ENCODE measurements around the gene PDPK1.
A peak's percentile ranks its signal among the peaks of the same experiment; 100 is the strongest.
"Not testable (repeated sequence)": the region's sequence is repeated elsewhere in the genome, so short reads cannot be mapped to it uniquely, and the experiment has no call there.

Gene PDPK1

DNA sequence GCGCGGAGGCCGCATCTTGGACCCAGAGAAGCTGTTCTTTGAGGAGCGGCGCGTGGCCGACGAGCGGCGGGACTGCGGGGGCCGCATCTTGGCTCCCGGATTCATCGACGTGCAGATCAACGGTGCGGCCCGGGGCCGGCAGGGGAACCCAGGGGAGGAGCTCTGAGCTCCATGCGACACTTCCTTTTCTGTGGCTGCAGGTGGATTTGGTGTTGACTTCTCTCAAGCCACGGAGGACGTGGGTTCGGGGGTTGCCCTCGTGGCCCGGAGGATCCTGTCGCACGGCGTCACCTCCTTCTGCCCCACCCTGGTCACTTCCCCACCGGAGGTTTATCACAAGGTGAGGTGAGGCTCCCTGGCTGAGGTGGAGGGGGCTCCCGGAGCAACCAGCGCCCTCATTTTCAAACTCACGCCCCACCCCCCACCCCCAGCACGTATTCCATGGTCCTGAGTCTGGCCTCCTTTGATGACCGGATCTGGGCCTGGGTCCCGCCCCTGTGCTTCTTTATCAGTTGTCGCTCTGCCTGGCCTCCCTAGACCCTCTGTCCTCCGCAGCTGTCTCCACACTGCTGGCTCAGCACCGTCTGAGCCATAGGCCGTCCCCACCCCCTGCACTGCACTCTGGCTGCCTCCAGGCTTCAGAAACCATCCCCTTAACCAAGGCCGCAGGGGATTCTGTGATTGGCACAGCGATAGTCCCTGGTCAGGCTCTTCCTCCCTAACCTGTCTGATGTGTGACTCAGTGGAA, 16.9 kb upstream of the PDPK1 start:
- no peak for DNase-seq

GRCh38 chr16:2523801-2524231, 14.0 kb upstream of the PDPK1 start:
- no peak for DNase-seq

GRCh38 chr16:2524339-2524938, 13.4 kb upstream of the PDPK1 start:
- DNase-seq, result no peak

GRCh38 chr16:2526135-2526534, 11.7 kb upstream of the PDPK1 start:
- no peak for DNase-seq

- no peak for DNase-seq
These were observed 10.6 kb upstream of the PDPK1 start for GRCh38 chr16:2527071-2527783.

DNA sequence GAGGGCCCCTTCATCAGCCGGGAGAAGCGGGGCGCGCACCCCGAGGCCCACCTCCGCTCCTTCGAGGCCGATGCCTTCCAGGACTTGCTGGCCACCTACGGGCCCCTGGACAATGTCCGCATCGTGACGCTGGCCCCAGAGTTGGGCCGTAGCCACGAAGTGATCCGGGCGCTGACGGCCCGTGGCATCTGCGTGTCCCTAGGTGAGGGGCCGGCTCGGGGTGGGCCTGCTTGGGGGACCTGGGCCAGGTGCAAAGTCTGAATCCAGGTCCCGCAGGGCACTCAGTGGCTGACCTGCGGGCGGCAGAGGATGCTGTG, 10.1 kb upstream of the PDPK1 start:
- no peak for DNase-seq

- DNase-seq, result no peak
These were observed 9.4 kb upstream of the PDPK1 start for GRCh38 chr16:2528161-2529060.

DNA sequence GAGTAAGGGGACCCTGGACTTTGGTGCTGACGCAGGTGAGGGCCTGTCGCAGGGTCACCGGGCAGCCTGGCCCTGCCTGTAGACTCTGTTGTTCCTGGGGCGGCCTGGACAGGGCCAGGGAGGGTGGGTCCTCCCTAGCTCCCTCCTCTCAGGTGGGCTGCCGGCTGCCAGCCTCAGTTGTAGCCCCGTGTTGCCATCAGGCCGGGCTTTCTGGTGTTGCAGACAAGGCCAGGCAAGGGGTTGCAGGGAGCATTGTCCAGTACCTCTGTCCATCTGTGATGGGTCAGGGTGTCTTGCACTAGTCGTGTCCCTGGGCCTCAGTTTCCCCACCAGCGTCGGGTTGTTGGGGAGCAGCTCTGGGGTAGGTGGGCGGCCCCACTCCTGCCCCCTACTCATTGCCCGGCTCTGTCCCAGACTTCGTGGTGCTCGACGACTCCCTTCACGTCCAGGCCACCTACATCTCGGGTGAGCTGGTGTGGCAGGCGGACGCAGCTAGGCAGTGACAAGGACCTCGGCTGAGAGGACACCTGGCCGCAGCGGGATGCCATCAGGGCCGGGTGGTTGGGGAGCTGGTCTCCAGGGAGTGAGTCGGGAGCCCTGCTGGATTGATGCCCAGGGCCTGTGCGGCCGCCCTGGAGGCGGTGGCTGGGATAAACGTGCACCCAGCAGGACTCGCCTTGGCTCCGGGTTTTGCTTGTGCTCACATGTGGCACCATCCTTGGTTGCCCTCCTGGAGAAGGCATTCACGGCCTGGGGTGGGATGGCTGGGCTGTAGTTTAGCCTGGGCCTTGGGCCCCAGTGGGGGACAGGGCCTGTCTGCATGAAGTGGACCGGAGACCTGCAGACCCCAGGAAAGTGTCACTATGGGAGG, 8.5 kb upstream of the PDPK1 start:
- no peak for DNase-seq

DNA sequence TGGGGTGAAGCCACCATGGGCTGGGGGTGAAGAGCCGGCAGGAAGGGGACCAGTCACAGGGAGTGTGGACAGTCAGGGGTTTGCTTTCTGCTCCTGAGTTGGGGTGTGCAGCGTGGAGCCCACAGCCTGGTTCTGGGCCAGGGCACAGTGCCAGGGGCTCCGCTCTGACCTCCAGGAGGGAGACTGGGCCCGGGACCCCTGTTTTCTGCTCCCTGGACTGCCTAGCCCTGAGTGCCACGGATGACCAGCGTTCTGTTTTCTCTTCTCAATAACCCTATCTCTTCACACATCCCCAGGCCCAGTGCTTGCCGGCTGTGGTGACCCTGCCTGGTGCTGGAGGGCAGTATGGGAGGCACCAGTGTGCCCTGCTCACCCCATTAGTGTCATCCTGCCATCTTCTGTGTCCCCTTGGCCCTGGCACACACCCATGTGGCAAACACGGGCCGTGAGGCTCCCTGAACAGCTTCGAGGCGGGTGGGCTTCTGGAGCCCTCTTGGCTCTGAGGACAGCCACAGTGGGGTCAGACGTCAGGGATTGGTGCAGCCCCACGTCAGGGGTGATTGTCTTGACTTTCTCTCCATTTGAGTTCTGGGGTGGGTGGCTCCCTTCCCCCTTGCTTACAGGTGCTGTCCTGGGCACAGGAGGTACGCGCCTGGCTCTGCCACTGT, 7.7 kb upstream of the PDPK1 start:
- no peak for DNase-seq

DNA sequence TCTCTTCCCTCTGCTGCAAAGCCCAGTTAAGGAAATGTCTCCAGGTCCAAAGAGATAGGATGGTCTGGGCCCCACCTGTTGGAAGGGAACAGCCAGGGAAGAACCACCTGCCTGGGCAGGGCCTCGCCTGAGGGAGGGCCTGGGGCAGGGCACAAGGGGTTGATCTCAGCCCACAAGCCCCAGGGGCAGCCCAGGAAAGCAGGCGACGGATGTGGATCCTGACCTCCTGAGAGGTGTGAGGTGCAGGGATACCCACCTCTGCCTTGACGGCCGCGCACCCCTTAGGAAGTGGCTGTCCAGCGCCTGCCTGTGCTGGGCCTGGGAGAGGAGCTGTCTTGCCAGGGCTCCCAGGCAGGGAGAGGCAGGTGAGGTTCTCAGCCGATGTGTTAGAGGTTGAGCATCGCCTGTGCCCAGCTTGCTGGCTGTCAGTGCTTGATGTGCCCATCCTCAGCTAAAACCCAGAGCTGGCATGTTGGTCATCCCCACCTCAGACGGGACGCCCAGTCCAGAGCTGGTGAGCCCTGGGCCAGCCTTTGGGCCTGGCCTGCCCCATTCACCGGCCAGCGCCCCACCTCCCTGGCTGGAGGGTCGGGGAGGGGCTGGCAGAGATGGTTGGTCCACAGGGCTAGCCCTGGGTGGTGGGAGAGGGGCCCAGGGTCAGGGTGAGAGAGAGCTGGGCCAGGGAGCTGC, 7.0 kb upstream of the PDPK1 start:
- DNase-seq, result no peak

DNA sequence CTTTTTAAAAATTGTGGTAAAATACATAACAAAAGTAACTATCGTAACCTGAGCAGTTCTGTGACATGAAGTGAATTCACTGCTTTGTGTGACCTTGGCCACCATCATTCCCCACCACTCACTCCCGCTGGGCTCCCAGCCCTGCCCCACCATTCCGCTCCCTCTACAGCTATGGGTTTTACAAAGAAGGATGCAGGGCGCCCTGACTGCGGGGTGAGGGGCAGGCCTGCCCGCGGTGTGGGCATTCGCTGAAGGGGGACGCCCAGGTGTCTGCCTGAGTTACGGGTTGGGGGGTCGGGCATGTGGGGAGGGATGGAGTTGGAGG, 6.5 kb upstream of the PDPK1 start, which contains the start of gene CEMP1:
Gene CEMP1 (minus strand): TSS at position 38 of the 325 bp plus-strand sequence. CDS start 335 bp downstream, outside the sequence.
- no peak for DNase-seq

DNA sequence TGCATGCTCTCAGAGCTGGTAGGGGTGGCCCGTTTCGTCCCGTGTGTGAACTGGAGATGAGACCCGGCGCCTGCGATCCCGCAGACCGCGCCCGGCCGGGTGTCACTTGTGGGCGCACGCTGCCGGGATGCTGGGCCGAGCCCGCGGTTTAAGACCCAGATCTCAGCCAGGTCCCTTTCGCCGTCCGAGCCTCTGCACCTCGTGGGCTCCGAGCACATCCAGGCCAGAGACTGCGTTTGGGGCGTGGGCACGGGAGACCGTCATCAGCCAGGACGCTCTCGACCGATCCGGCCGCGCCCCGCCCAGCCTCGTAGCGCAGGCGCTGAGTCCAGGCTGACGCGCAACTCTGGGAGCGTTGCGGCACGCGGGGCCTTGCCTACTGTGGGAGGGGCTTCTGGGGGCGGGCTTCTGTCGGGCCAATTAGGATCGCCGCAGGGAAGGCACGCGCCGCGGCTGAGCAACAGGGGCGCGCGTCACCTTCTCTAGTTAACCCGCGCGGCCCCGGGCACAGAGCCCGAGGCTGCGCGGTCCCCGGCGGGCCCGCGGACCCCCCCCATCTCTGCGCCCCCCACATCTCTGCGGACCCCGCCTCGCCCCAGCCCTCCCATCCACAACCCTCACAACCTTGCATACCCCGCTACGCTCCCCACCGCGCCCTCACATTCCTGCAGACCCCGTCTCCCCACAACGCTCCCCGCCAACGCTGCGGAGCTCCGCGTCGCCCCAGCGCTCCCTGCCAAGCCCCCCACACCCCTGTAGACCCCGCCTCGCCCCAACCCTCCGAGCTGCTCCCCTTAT, 5.9 kb upstream of the PDPK1 start:
- DNase-seq, result peak; percentile 66 to 99 (median 94)

GRCh38 chr16:2532494-2533141, 5.2 kb upstream of the PDPK1 start:
- DNase-seq, result peak in 32 of 51 donors; percentile 24 to 81 (median 51)

GRCh38 chr16:2533142-2533755, 4.6 kb upstream of the PDPK1 start:
- not testable (repeated sequence) for DNase-seq

DNA sequence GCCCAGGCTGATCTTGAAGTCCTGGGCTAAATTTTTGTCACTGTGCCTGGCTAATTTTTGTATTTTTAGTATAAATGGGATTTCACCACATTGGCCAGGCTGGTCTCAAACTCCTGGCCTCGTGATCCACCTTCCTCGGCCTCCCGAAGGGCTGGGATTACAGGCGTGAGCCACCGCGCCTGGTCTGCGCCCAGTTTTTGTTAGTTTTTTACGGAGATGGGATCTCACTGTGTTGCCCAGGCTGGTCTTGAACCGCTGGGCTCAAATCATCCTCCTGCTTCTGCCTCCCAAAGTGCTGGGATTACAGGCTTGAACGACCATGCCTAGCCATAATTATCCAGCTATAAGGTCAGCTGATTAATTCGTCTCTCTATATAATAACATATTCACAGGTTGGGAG, 3.9 kb upstream of the PDPK1 start:
- DNase-seq, result no peak

DNA sequence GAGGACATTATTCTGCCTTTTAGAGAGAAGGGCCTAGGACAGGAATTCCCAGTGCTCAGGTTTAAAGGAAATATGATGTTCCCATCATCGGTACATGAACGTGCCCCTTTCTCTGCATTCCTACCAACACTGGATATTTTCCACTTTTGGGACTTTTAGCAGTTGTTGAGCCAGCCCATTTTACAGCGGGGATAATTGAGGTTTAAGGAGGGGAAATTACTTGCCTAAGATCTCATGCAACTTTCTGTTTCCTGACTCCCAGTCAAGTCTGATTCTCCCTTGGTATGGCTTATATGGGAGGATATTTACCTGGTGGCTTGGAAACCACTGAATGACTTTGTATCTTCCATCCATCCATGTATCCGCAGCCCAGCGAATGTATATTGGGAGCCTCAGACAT, 3.5 kb upstream of the PDPK1 start:
- not testable (repeated sequence) for DNase-seq

- DNase-seq, result no peak
These were observed 2.2 kb upstream of the PDPK1 start for GRCh38 chr16:2535625-2536013.
